Measurements from ENCODE around the gene PGAP3.

PGAP3 gene

GRCh38 chr17:39639566-39640458 is 48.0 kb downstream of the PGAP3 start:
- DNase-seq (ENCODE audit: low read depth in 1 of 2, low spot score in 1 of 2) = no peak

- DNase-seq (ENCODE audit: low read depth in 1 of 2, low spot score in 1 of 2) = no peak
Measured at GRCh38 chr17:39639043-39639442, 48.8 kb downstream of the PGAP3 start.

- no peak for DNase-seq (ENCODE audit: low read depth in 1 of 2, low spot score in 1 of 2)
Measured at GRCh38 chr17:39638317-39638716, 49.5 kb downstream of the PGAP3 start.

GRCh38 chr17:39636927-39637736 is 50.7 kb downstream of the PGAP3 start, which contains the start of gene STARD3:
Gene STARD3, plus strand, starts transcription at chr17:39637144. Its CDS starts 16,388 bp downstream, at chr17:39653532.
- peak; percentile 80 to 88 for DNase-seq (ENCODE audit: low read depth in 1 of 2, low spot score in 1 of 2)

- no peak for DNase-seq (ENCODE audit: low read depth in 1 of 2, low spot score in 1 of 2)
Measured at GRCh38 chr17:39636587-39636926, 51.3 kb downstream of the PGAP3 start.

- no peak for DNase-seq (ENCODE audit: low read depth in 1 of 2, low spot score in 1 of 2)
Measured at GRCh38 chr17:39635614-39636176, 52.2 kb downstream of the PGAP3 start.

GRCh38 chr17:39634384-39634871 is 53.4 kb downstream of the PGAP3 start:
- no peak for DNase-seq (ENCODE audit: low read depth in 1 of 2, low spot score in 1 of 2)

- DNase-seq (ENCODE audit: low read depth in 1 of 2, low spot score in 1 of 2) = no peak
Measured at GRCh38 chr17:39633570-39634183, 54.2 kb downstream of the PGAP3 start.

- DNase-seq (ENCODE audit: low read depth in 1 of 2, low spot score in 1 of 2) = no peak
Measured at GRCh38 chr17:39632153-39632941, 55.5 kb downstream of the PGAP3 start.

GRCh38 chr17:39631403-39631802 is 56.5 kb downstream of the PGAP3 start:
- DNase-seq (ENCODE audit: low read depth in 1 of 2, low spot score in 1 of 2) = no peak

- DNase-seq (ENCODE audit: low read depth in 1 of 2, low spot score in 1 of 2) = no peak
Measured at GRCh38 chr17:39629898-39630297, 58.0 kb downstream of the PGAP3 start.

- DNase-seq (ENCODE audit: low read depth in 1 of 2, low spot score in 1 of 2) = no peak
Measured at GRCh38 chr17:39629494-39629880, 58.4 kb downstream of the PGAP3 start.

GRCh38 chr17:39628655-39629493 is 59.0 kb downstream of the PGAP3 start:
- no peak for DNase-seq (ENCODE audit: low read depth in 1 of 2, low spot score in 1 of 2)

- no peak for DNase-seq (ENCODE audit: low read depth in 1 of 2, low spot score in 1 of 2)
Measured at GRCh38 chr17:39627712-39628516, 59.9 kb downstream of the PGAP3 start.

- no peak for DNase-seq (ENCODE audit: low read depth in 1 of 2, low spot score in 1 of 2)
Measured at GRCh38 chr17:39627047-39627711, 60.7 kb downstream of the PGAP3 start.

- DNase-seq (ENCODE audit: low read depth in 1 of 2, low spot score in 1 of 2) = no peak
Measured at GRCh38 chr17:39626171-39627046, 61.4 kb downstream of the PGAP3 start, which contains the start of gene PPP1R1B. Gene PPP1R1B, plus strand, starts transcription at chr17:39626952. Its CDS starts 441 bp downstream, at chr17:39627393.

GRCh38 chr17:39625198-39625785 is 62.6 kb downstream of the PGAP3 start:
- no peak for DNase-seq (ENCODE audit: low read depth in 1 of 2, low spot score in 1 of 2)

Measured in stimulated activated CD4-positive, alpha-beta T cell treated with anti-CD3 and anti-CD28 coated beads, Interleukin-15, amount 100 ng/mL, for 1 hour (primary cell).